Activated effector memory CD4-positive, alpha-beta T cell treated with anti-CD3 and anti-CD28 coated beads, Interleukin-2, amount 50 U/mL, for 16 hours (primary cell): ENCODE data around the gene ZDHHC11.
"Not testable (repeated sequence)": the region's sequence is repeated elsewhere in the genome, so short reads cannot be mapped to it uniquely, and the experiment has no call there.

ENCODE experiments used
- DNase-seq: peaks from one replicate; pipeline ENCODE4 v3.0.0-alpha.2; 2020

The ZDHHC11 gene

GRCh38 chr5:757931-758697 is 92.7 kb downstream of the ZDHHC11 start:
- peak; percentile 83 for DNase-seq

- peak; percentile 68 for DNase-seq
Observed at GRCh38 chr5:757346-757930, 93.3 kb downstream of the ZDHHC11 start.

GRCh38 chr5:756865-757345 is 93.9 kb downstream of the ZDHHC11 start:
- peak; percentile 75 for DNase-seq

- peak; percentile 67 for DNase-seq
Observed at GRCh38 chr5:756171-756570, 94.6 kb downstream of the ZDHHC11 start.

- DNase-seq: peak; percentile 64
Observed at GRCh38 chr5:754143-754632, 96.6 kb downstream of the ZDHHC11 start.

GRCh38 chr5:753567-754142 is 97.1 kb downstream of the ZDHHC11 start:
- not testable (repeated sequence) for DNase-seq

GRCh38 chr5:752532-753115 is 98.2 kb downstream of the ZDHHC11 start:
- not testable (repeated sequence) for DNase-seq

GRCh38 chr5:751992-752391 is 98.8 kb downstream of the ZDHHC11 start:
- DNase-seq: peak; percentile 61

GRCh38 chr5:751496-751895 is 99.3 kb downstream of the ZDHHC11 start:
- no peak for DNase-seq

GRCh38 chr5:750226-750625 is 100.6 kb downstream of the ZDHHC11 start:
- DNase-seq: peak; percentile 61

- peak; percentile 62 for DNase-seq
Observed at GRCh38 chr5:749101-749670, 101.6 kb downstream of the ZDHHC11 start.

GRCh38 chr5:748011-748980 is 102.5 kb downstream of the ZDHHC11 start:
- peak; percentile 60 for DNase-seq

- not testable (repeated sequence) for DNase-seq
Observed at GRCh38 chr5:747303-747844, 103.4 kb downstream of the ZDHHC11 start.

- DNase-seq: no peak
Observed at GRCh38 chr5:746258-746761, 104.5 kb downstream of the ZDHHC11 start.
